Ovary (tissue), 3 donors: ENCODE measurements around the gene OGG1.

Experiments used
- CTCF ChIP-seq, 3 donors: fragments of 450-650 bp in 2 of 3; fragments of 200-600 bp in 1 of 3; IDR thresholded peaks; one replicate each; pipeline versions ENCODE4 v1.5.1 to v1.8.0; 2016 to 2022; ENCODE audit warnings: antibody characterized with exemption in 3 of 3, mild to moderate bottlenecking in 1 of 3
- EP300 ChIP-seq: sonication (generic); formaldehyde crosslinking; IDR thresholded peaks from one replicate; pipeline ENCODE4 v1.6.1; 2017; ENCODE audit warnings: antibody characterized with exemption
- POLR2A ChIP-seq: fragments of 450-650 bp; IDR thresholded peaks from one replicate; pipeline ENCODE4 v1.6.1; 2017; ENCODE audit warnings: antibody characterized with exemption, mild to moderate bottlenecking, moderate library complexity
- donor health status: DM: no; HTN: no; CAD: no.

DNA sequence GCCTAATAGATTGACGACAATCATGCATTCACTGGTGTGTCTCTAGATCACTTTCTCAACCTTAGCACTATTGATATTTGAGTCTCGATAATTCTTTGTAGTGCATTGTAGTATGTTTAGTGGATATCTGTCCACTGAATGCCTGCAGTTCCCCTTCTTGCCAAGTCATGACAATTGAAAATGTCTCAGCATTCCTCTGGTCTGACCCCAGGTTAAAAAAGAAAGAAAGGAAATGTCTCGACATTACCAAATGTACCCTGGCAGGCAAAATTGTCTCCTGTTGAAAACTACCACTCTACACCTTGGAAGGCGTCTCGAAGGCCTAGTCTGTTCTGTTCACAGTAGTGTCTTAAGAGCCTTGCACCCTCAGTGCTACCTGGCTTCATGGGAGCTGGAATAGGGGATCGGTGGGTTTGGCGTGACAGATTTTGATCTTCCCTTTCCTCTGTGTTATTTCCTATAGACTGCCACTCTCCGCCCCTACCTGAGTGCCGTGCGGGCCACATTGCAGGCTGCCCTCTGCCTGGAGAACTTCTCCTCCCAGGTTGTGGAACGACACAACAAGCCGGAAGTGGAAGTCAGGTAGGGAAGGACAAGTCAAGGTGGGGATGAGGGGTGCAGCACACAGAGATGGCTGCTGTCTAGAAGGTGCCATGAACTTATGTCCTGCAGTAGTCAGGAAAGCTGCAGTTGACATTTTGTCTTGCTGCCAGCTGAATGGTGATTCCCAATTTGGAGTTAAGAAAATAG is 47.6 kb downstream of the OGG1 start:
- TF ChIP-seq EP300 (no peak), CTCF (IDR thresholded peaks at IDR 0.05) (no peak), POLR2A (no peak)
